Measurements from ENCODE around the gene DDX56. TPM values are rescaled to one million over a fixed set of nuclear protein-coding genes. Genes with fewer than 3 reads are reported as not detected.

DDX56 gene
- total and polyA plus RNA-seq, 2 of the 4 experiments (the other 2 are of a cell fraction) = 59.4 to 67.7 TPM

- no peak for TF ChIP-seq USF2 (IDR thresholded peaks at IDR 0.05; ENCODE audit: low read depth, low read length)
Observed at GRCh38 chr7:44568771-44569560, 4.7 kb downstream of the DDX56 start (continued).

DNA sequence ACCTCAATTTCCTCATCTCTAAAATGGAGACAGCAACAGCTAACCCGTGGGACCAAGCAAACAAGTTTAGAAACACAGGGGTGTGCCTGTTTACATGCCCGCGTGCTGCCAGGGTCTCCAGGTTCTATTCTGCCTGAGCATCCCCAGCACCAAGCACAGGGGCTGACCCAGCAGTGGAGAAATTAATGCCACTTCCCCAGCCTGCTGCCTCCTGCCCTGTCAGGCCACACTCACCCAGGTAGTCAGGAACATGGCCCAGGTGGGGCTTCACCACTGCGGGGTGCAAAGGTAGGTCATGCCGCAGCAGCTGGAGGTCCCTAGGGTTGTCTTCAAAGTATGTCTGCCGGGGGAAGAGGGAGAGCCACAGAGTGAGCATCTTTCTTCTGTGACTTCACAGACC is 5.8 kb downstream of the DDX56 start:
- peaks cover 29% of the 10 kb centered on the region for H4K20me1 ChIP-seq (ENCODE audit: insufficient read depth, low read length)

More for the DNA sequence above, 5.8 kb downstream of the DDX56 start:
- Histone ChIP-seq H4K5ac (ENCODE audit: low read depth, low read length) (no peak overlapping the region), H2BK5ac (ENCODE audit: low read depth, low read length, poor library complexity, severe bottlenecking) (no peak overlapping the region), H2AK9ac (replicated peaks; ENCODE audit: low read depth, low read length, poor library complexity) (peak overlapping the region; percentile 24), H3K9me1 (ENCODE audit: insufficient read depth, low read length) (peaks cover 6% of the 10 kb centered on the region; the same call in 1 of the 2 replicates), H3K36me3 (ENCODE audit: control insufficient read depth, insufficient read depth, low read length) (peaks cover 81% of the 10 kb centered on the region), H3K4me2 (ENCODE audit: low read depth, low read length) (no peak overlapping the region), H3K4me1 (ENCODE audit: control insufficient read depth, insufficient read depth, low read length) (peaks cover 4% of the 10 kb centered on the region), H3K9ac (ENCODE audit: low read depth, low read length) (no peak overlapping the region), H3K14ac (replicated peaks; ENCODE audit: low read depth, low read length) (no peak overlapping the region), H3K27me3 (ENCODE audit: control insufficient read depth, insufficient read depth, low read length) (no peaks in the 10 kb centered on the region), H3K4ac (ENCODE audit: low read depth, low read length) (no peak overlapping the region), H4K91ac (ENCODE audit: insufficient read depth, low read depth, low read length) (no peak overlapping the region), H2AFZ (replicated peaks; ENCODE audit: low read length, poor library complexity) (no peak overlapping the region), H2AK5ac (ENCODE audit: low read depth, low read length) (no peak overlapping the region), H2BK15ac (ENCODE audit: low read depth, low read length) (no peak overlapping the region), H3K79me1 (ENCODE audit: low read depth in 1 of 2, low read length in 2 of 2) (peaks cover 30 to 58% of the 10 kb centered on the region in 2 experiments), H3K56ac (ENCODE audit: extremely low read depth, insufficient read depth, low read length) (no peak overlapping the region), H3K18ac (ENCODE audit: low read depth, low read length) (no peak overlapping the region), H3K27ac (ENCODE audit: insufficient read depth, low read length) (no peak overlapping the region), H3K4me3 (ENCODE audit: insufficient read depth, low read depth, low read length) (no peak overlapping the region), H3K23ac (ENCODE audit: low read depth, low read length) (no peak overlapping the region), H4K8ac (ENCODE audit: low read depth in 2 of 2, low read length in 2 of 2) (no peak overlapping the region), H2BK120ac (ENCODE audit: low read depth, low read length) (no peak overlapping the region), H3K9me3 (ENCODE audit: control insufficient read depth, insufficient read depth, low read length) (no peaks in the 10 kb centered on the region), H2BK20ac (ENCODE audit: low read depth, low read length) (no peak overlapping the region)
- WGBS, 2 experiments (ENCODE audit: extremely low coverage in 2 of 2, insufficient read length in 1 of 2) = 100% methylated on average over 1 of the region's 6 CpGs; no CpG with 5 or more reads in 1 of the 2 experiments
- ChIA-PET POLR2A (ENCODE audit: unreplicated experiment) (no interaction called here), CTCF (no interaction called here)
- ATAC-seq (ENCODE audit: low read depth) (no peak), DNase-seq (no peak)
- dilution Hi-C loops (cut with HindIII; ENCODE audit: low sequenced_read_pairs, unreplicated experiment) = no loop called here
- BruUV-seq (replicated peaks) = no TSS peak
- intact Hi-C loops (cut with micrococcal nuclease) = no loop called here
- in situ Hi-C loops (cut with MboI; ENCODE audit: low sequenced_read_pairs) = loop anchor here (10.0 kb wide), 1 partner anchor 323 kb away; no protein-coding TSS in a partner anchor
- TF ChIP-seq MXI1 (IDR thresholded peaks at IDR 0.05; ENCODE audit: borderline replicate concordance, low read depth, low read length) (no peak), RCOR1 (IDR thresholded peaks at IDR 0.05; ENCODE audit: insufficient replicate concordance, low read length) (no peak), RAD21 (IDR thresholded peaks at IDR 0.05; ENCODE audit: low read length) (no peak), BHLHE40 (IDR thresholded peaks at IDR 0.05; ENCODE audit: low read depth, low read length) (no peak), FOS (IDR thresholded peaks at IDR 0.05; ENCODE audit: low read depth, low read length) (no peak), SMC3 (IDR thresholded peaks at IDR 0.05; ENCODE audit: low read depth, low read length) (no peak), ELK1 (IDR thresholded peaks at IDR 0.05; ENCODE audit: borderline replicate concordance, low read depth, low read length) (no peak), USF2 (IDR thresholded peaks at IDR 0.05; ENCODE audit: low read depth, low read length) (no peak), NFE2L2 (IDR thresholded peaks at IDR 0.05; ENCODE audit: low read depth, low read length) (no peak)
